HepG2 (cell line): Measurements from ENCODE around the gene CABLES1. TPM values are rescaled to one million over a fixed set of nuclear protein-coding genes. Genes with fewer than 3 reads are reported as not detected.

ENCODE experiments used
- ATAC-seq: fragments of 200-7000 bp; cut with Tn5 transposase; 3 replicates; pipeline ENCODE4 v1.9.1; 2020; ENCODE audit warnings: mild to moderate bottlenecking, moderate library complexity
- BruUV-seq: library from RNA; stranded (reverse); fragments of 400-500 nt; replicated peaks from 2 replicates; lab custom pipeline; 2021; lab: Mats Ljungman, UMichigan
- CTCF ChIA-PET: fragments of 300-600 bp; formaldehyde crosslinking; extraction: SDS; loops from one replicate; lab custom pipeline; 2021; ENCODE audit warnings: low total read pairs, inconsistent platforms, low intra/inter-chr PET ratio; lab: Yijun Ruan, JAX
- POLR2A ChIA-PET: fragments of 350-600 bp; sonication (Branson Sonifier 250); formaldehyde crosslinking; loops from one replicate; lab custom pipeline; 2020; ENCODE audit warnings: antibody characterized with exemption, inconsistent platforms; lab: Yijun Ruan, JAX
- DNase-seq: peaks from one replicate; pipeline ENCODE4 v3.0.0-alpha.2; 2015; ENCODE audit warnings: low spot score
- FAIRE-seq: peaks from 3 replicates; lab custom pipeline; 2011; peaks lifted over from hg19 to GRCh38; lab: Jason Lieb, UNC
- H2AFZ ChIP-seq: one replicate; pipeline ENCODE4 v1.6.1; 2011; ENCODE audit warnings: low read length, inconsistent platforms
- H3K27ac ChIP-seq: fragments of 300-600 bp; 3 replicates; pipeline ENCODE4 v1.8.0; 2011; ENCODE audit warnings: mixed run types, mild to moderate bottlenecking, mixed read lengths, low read length, inconsistent platforms; ENCODE audit not compliant: insufficient read depth; ENCODE audit errors: extremely low read length
- H3K27me3 ChIP-seq, 2 experiments: fragments of 200-600 bp in 1 of 2; 2 replicates in 1 of 2; 3 replicates in 1 of 2; pipeline versions ENCODE4 v1.6.0 to v1.8.0; 2011; ENCODE audit warnings: low read length in 2 of 2, mild to moderate bottlenecking in 2 of 2, moderate library complexity in 2 of 2, inconsistent platforms in 1 of 2; ENCODE audit not compliant: insufficient read depth in 2 of 2, control insufficient read depth in 1 of 2
- H3K36me3 ChIP-seq, 2 experiments: fragments of 200-600 bp in 1 of 2; replicated peaks in 1 of 2; 2 replicates in 1 of 2; 3 replicates in 1 of 2; pipeline versions ENCODE4 v1.5.1 to v1.8.0; 2011; ENCODE audit warnings: low read length in 2 of 2, inconsistent platforms in 1 of 2; ENCODE audit not compliant: insufficient read depth in 2 of 2, control insufficient read depth in 1 of 2
- H3K4me1 ChIP-seq: 2 replicates; pipeline ENCODE4 v1.5.1; 2012; ENCODE audit warnings: low read length, inconsistent platforms; ENCODE audit not compliant: insufficient read depth
- H3K4me2 ChIP-seq: 2 replicates; pipeline ENCODE4 v1.6.0; 2011; ENCODE audit warnings: low read depth, low read length, inconsistent platforms
- H3K4me3 ChIP-seq, 3 experiments: fragments of 200-600 bp in 1 of 3; sonication (generic), shearing (Covaris generic) in 1 of 3; replicated peaks in 1 of 3; 2 replicates each; pipeline ENCODE4 v1.5.1; 2011 to 2016; ENCODE audit warnings: low read length in 3 of 3, inconsistent platforms in 2 of 3, low read depth in 2 of 3, mild to moderate bottlenecking in 2 of 3, control low read depth in 1 of 3, mixed read lengths in 1 of 3; ENCODE audit not compliant: insufficient read depth in 1 of 3
- H3K79me2 ChIP-seq: one replicate; pipeline ENCODE4 v1.6.1; 2011; ENCODE audit warnings: low read length, inconsistent platforms; ENCODE audit not compliant: insufficient read depth
- H3K9ac ChIP-seq: 2 replicates; pipeline ENCODE4 v1.6.0; 2011; ENCODE audit warnings: mild to moderate bottlenecking, low read depth, low read length, inconsistent platforms; ENCODE audit not compliant: insufficient read depth
- H3K9me3 ChIP-seq: 2 replicates; pipeline ENCODE4 v1.5.1; 2012; ENCODE audit warnings: mild to moderate bottlenecking, low read length
- H4K20me1 ChIP-seq: 2 replicates; pipeline ENCODE4 v1.6.0; 2011; ENCODE audit warnings: inconsistent platforms, mild to moderate bottlenecking, low read length, moderate library complexity; ENCODE audit not compliant: insufficient read depth
- CREB3 ChIP-seq: sonication (generic); formaldehyde crosslinking; IDR thresholded peaks from 2 replicates; pipeline ENCODE4 v1.5.0; 2020; ENCODE audit warnings: missing genetic modification reagents
- KLF12 ChIP-seq: sonication (generic); formaldehyde crosslinking; IDR thresholded peaks from 2 replicates; pipeline ENCODE4 v1.4.0; 2020; ENCODE audit warnings: missing genetic modification reagents, borderline replicate concordance
- KLF9 ChIP-seq: IDR thresholded peaks from 2 replicates; pipeline ENCODE4 v1.6.1; 2016; ENCODE audit warnings: low read depth
- MXI1 ChIP-seq: IDR thresholded peaks from 3 replicates; pipeline ENCODE4 v1.6.1; 2012; ENCODE audit warnings: low read depth, low read length, inconsistent platforms, borderline replicate concordance
- MZF1 ChIP-seq: sonication (generic); formaldehyde crosslinking; IDR thresholded peaks from 2 replicates; pipeline ENCODE4 v1.8.1; 2023; ENCODE audit warnings: mild to moderate bottlenecking, missing genetic modification reagents, borderline replicate concordance
- PLSCR1 ChIP-seq: sonication (generic); formaldehyde crosslinking; IDR thresholded peaks from 2 replicates; pipeline ENCODE4 v1.5.0; 2020; ENCODE audit warnings: missing genetic modification reagents, mild to moderate bottlenecking, borderline replicate concordance
- SAP130 ChIP-seq: IDR thresholded peaks from 2 replicates; pipeline ENCODE4 v1.6.1; 2016; ENCODE audit warnings: low read depth
- SP1 ChIP-seq, 2 experiments: fragments of 450-650 bp in 1 of 2; sonication (generic) in 1 of 2; formaldehyde crosslinking in 1 of 2; IDR thresholded peaks; 2 replicates each; pipeline versions ENCODE4 v1.4.0 to v1.6.1; 2016 to 2020; ENCODE audit warnings: missing genetic modification reagents in 1 of 2
- TBX3 ChIP-seq: fragments of 450-650 bp; IDR thresholded peaks from 2 replicates; pipeline ENCODE4 v1.6.1; 2017; ENCODE audit warnings: antibody characterized with exemption, mild to moderate bottlenecking, inconsistent platforms, borderline replicate concordance
- TMF1 ChIP-seq: sonication (generic); formaldehyde crosslinking; IDR thresholded peaks from 2 replicates; pipeline ENCODE4 v1.8.1; 2022; ENCODE audit warnings: low read depth, missing genetic modification reagents
- TOE1 ChIP-seq: sonication (generic); formaldehyde crosslinking; IDR thresholded peaks from 2 replicates; pipeline ENCODE4 v1.4.0; 2020; ENCODE audit warnings: mild to moderate bottlenecking, missing genetic modification reagents
- YY1 ChIP-seq: IDR thresholded peaks from 2 replicates; pipeline ENCODE4 v1.6.1; 2011; ENCODE audit warnings: low read length, low read depth, moderate library complexity, mild to moderate bottlenecking; ENCODE audit not compliant: insufficient read depth, insufficient replicate concordance
- ZFP37 ChIP-seq: sonication (generic); formaldehyde crosslinking; IDR thresholded peaks from 2 replicates; pipeline ENCODE4 v1.4.0; 2020; ENCODE audit warnings: missing genetic modification reagents, borderline replicate concordance
- ZNF543 ChIP-seq: sonication (generic); formaldehyde crosslinking; IDR thresholded peaks from 2 replicates; pipeline ENCODE4 v1.4.0; 2020; ENCODE audit warnings: mild to moderate bottlenecking, missing genetic modification reagents
- ZNF557 ChIP-seq: sonication (generic); formaldehyde crosslinking; IDR thresholded peaks from 2 replicates; pipeline ENCODE4 v1.4.0; 2020; ENCODE audit warnings: missing genetic modification reagents
- ZNF577 ChIP-seq: sonication (generic); formaldehyde crosslinking; IDR thresholded peaks from 2 replicates; pipeline ENCODE4 v1.4.0; 2020; ENCODE audit warnings: mild to moderate bottlenecking, low read depth, missing genetic modification reagents, borderline replicate concordance
- WGBS: methylation state at CpG from one replicate; pipeline ENCODE4 v1.1.6; 2017; ENCODE audit warnings: low lambda C conversion rate; 5-methylcytosine and 5-hydroxymethylcytosine counted together
- in situ Hi-C: cut with HindIII; loops from 2 replicates; pipeline ENCODE4 v1.10.0; 2017; ENCODE audit warnings: low pct_unique_long_range_greater_than_20kb; ENCODE audit not compliant: extremely low pct_ligation_motif_present
- intact Hi-C: fragments of 100-400 bp; cut with micrococcal nuclease; formaldehyde crosslinking; loops from one replicate; pipeline ENCODE4 v1.10.0; 2022; ENCODE audit not compliant: unreplicated experiment
- polyA plus RNA-seq, 8 experiments: library from polyadenylated mRNA; depleted of rRNA in 3 of 8; stranded (reverse) in 7 of 8; unstranded in 1 of 8; fragments of >200 nt; fragmentation: Illumina TruSeq in 4 of 8; extraction: Trizol in 4 of 8; gene quantifications; 2 replicates each; pipeline versions ENCODE4 v1.2.1 to v1.2.3, GENCODE V29; 2011 to 2016; ENCODE audit warnings: low read depth in 4 of 8, missing spikeins in 1 of 8, mixed read lengths in 1 of 8; ENCODE audit not compliant: insufficient read depth in 1 of 8
- total RNA-seq, 5 experiments: library from RNA; depleted of rRNA; stranded (reverse); fragments of >200 nt; fragmentation: Illumina TruSeq; extraction: Trizol; gene quantifications; 2 replicates each; pipeline ENCODE4 v1.2.3, GENCODE V29; 2016; ENCODE audit warnings: low read depth in 1 of 5

Gene CABLES1
- total and polyA plus RNA-seq, 2 of the 13 experiments (the other 11 are each of a cell fraction or from before 2014, with no cell fraction given), result 14.7 to 25.8 TPM

- BruUV-seq, result no TSS peak
- 0 out of 2 replicates have a peak, but pooled peaks have one; percentile 10 for TF ChIP-seq ZNF543 (CRISPR knock-in tag)
- TF ChIP-seq PLSCR1 (CRISPR knock-in tag), result no peak
- TF ChIP-seq YY1, result peak; percentile 21
- TF ChIP-seq TMF1 (CRISPR knock-in tag), result 0 out of 2 replicates have a peak, but pooled peaks have one; percentile 4
- TF ChIP-seq SP1 (IDR thresholded peaks at IDR 0.05), result no peak
- TF ChIP-seq SP1 (CRISPR knock-in tag; IDR thresholded peaks at IDR 0.05), result no peak
- TF ChIP-seq ZNF557 (CRISPR knock-in tag), result no peak
- TF ChIP-seq SAP130, result 0 out of 2 replicates have a peak, but pooled peaks have one; percentile 0
- TF ChIP-seq TBX3, result no peak
- TF ChIP-seq ZNF577 (CRISPR knock-in tag), result no peak
- TF ChIP-seq MZF1 (CRISPR knock-in tag), result no peak
- TF ChIP-seq CREB3 (CRISPR knock-in tag), result 0 out of 2 replicates have a peak, but pooled peaks have one; percentile 11
- TF ChIP-seq ZFP37 (CRISPR knock-in tag), result no peak
- no peak for TF ChIP-seq MXI1
- no peak for TF ChIP-seq KLF9 (CRISPR knock-in tag)
- TF ChIP-seq TOE1 (CRISPR knock-in tag), result no peak
- TF ChIP-seq KLF12 (CRISPR knock-in tag), result no peak
Observed at GRCh38 chr18:23135550-23136325, 453 bp downstream of the CABLES1 start.

More at GRCh38 chr18:23135550-23136325, 453 bp downstream of the CABLES1 start:
- peak overlapping the region; percentile 86 for H3K27ac ChIP-seq
- no peaks in the 10 kb centered on the region for H3K9me3 ChIP-seq
- H2AFZ ChIP-seq, result no peak overlapping the region
- DNase-seq (no peak), ATAC-seq (no peak), FAIRE-seq (no peak)
- H3K4me1 ChIP-seq, result peaks cover 65% of the 10 kb centered on the region
- in situ Hi-C loops (loop anchor here (10.0 kb wide), 1 partner anchor 239 kb away; no protein-coding TSS in a partner anchor), intact Hi-C loops (no loop called here)
- WGBS, result no CpG with 5 or more reads among the region's 134 CpGs
- no peaks in the 10 kb centered on the region; a peak in 1 of 5 replicates for H3K27me3 ChIP-seq
- peak overlapping the region; percentile 100 for H3K4me2 ChIP-seq
- peak overlapping the region; percentile 68 to 91 (median 83); a peak in 5 of 6 replicates for H3K4me3 ChIP-seq
- H3K9ac ChIP-seq, result peak overlapping the region; percentile 86
- ChIA-PET POLR2A (interaction anchor here (0.7 to 3.0 kb wide), 6 partner anchors 11 to 318 kb away, joined by 3 to 17 read pairs (median 7); partner anchors contain the start of gene RIOK3), CTCF (interaction anchor here (0.8 kb wide), 1 partner anchor 276 kb away, joined by 3 read pairs; no protein-coding TSS in a partner anchor)
- no peaks in the 10 kb centered on the region for H4K20me1 ChIP-seq
- no peaks in the 10 kb centered on the region for H3K36me3 ChIP-seq
- peaks cover 51% of the 10 kb centered on the region for H3K79me2 ChIP-seq
